Stimulated activated effector memory CD8-positive, alpha-beta T cell treated with anti-CD3 and anti-CD28 coated beads, Interleukin-12 subunit alpha, Interleukin-12 subunit beta, amount 100 ng/mL, for 72 hours (primary cell): ENCODE data around the gene SPATA16.

ENCODE experiments used
- ATAC-seq: fragments of 150-1000 bp; cut with Tn5 transposase; 2 replicates; pipeline ENCODE4 v1.10.0; 2021
- DNase-seq, 2 donors: peaks; one replicate each; pipeline ENCODE4 v3.0.0; 2021 to 2022; ENCODE audit warnings: low spot score in 2 of 2
- H3K27ac Mint-ChIP-seq: one replicate; pipeline ENCODE4 v1.8.0; 2022; ENCODE audit warnings: mild to moderate bottlenecking, mixed read lengths
- H3K36me3 Mint-ChIP-seq: one replicate; pipeline ENCODE4 v1.8.0; 2022; ENCODE audit warnings: mild to moderate bottlenecking, mixed read lengths
- H3K4me1 Mint-ChIP-seq: one replicate; pipeline ENCODE4 v1.8.0; 2022; ENCODE audit warnings: mixed read lengths
- H3K4me3 Mint-ChIP-seq: one replicate; pipeline ENCODE4 v1.8.0; 2022; ENCODE audit warnings: mild to moderate bottlenecking, mixed read lengths
- H3K9me3 Mint-ChIP-seq: one replicate; pipeline ENCODE4 v1.8.0; 2022; ENCODE audit warnings: mixed read lengths

The SPATA16 gene

GRCh38 chr3:173092038-173092437, 49.0 kb downstream of the SPATA16 start:
- no peaks in the 10 kb centered on the region for H3K36me3 Mint-ChIP-seq
- H3K4me1 Mint-ChIP-seq = no peaks in the 10 kb centered on the region
- no peak for ATAC-seq
- H3K4me3 Mint-ChIP-seq = no peak overlapping the region
- no peak overlapping the region for H3K27ac Mint-ChIP-seq
- no peak for DNase-seq
- peaks cover 8% of the 10 kb centered on the region for H3K9me3 Mint-ChIP-seq

- no peak for ATAC-seq
- no peak overlapping the region for H3K27ac Mint-ChIP-seq
- no peaks in the 10 kb centered on the region for H3K36me3 Mint-ChIP-seq
- H3K4me3 Mint-ChIP-seq = no peak overlapping the region
- H3K9me3 Mint-ChIP-seq = peaks cover 13% of the 10 kb centered on the region
- H3K4me1 Mint-ChIP-seq = no peaks in the 10 kb centered on the region
- DNase-seq = no peak
Observed at GRCh38 chr3:173090492-173090891, 50.5 kb downstream of the SPATA16 start.

- Mint-ChIP-seq H3K9me3 (peaks cover 14% of the 10 kb centered on the region), H3K4me1 (no peaks in the 10 kb centered on the region), H3K4me3 (no peak overlapping the region), H3K36me3 (no peaks in the 10 kb centered on the region), H3K27ac (no peak overlapping the region)
- ATAC-seq (no peak), DNase-seq (no peak)
Observed at GRCh38 chr3:173089283-173089682, 51.8 kb downstream of the SPATA16 start.

- H3K4me3 Mint-ChIP-seq = no peak overlapping the region
- H3K9me3 Mint-ChIP-seq = peaks cover 4% of the 10 kb centered on the region
- DNase-seq (no peak), ATAC-seq (no peak)
- no peak overlapping the region for H3K27ac Mint-ChIP-seq
- H3K4me1 Mint-ChIP-seq = no peaks in the 10 kb centered on the region
- H3K36me3 Mint-ChIP-seq = no peaks in the 10 kb centered on the region
Observed at GRCh38 chr3:173078525-173078924, 62.5 kb downstream of the SPATA16 start.

- no peak overlapping the region for H3K27ac Mint-ChIP-seq
- ATAC-seq (peak; percentile 26), DNase-seq (no peak)
- H3K4me1 Mint-ChIP-seq = no peaks in the 10 kb centered on the region
- no peaks in the 10 kb centered on the region for H3K36me3 Mint-ChIP-seq
- H3K9me3 Mint-ChIP-seq = peaks cover 16% of the 10 kb centered on the region
- no peak overlapping the region for H3K4me3 Mint-ChIP-seq
Observed at GRCh38 chr3:173066044-173067004, 74.7 kb downstream of the SPATA16 start.

GRCh38 chr3:173065543-173065981, 75.5 kb downstream of the SPATA16 start:
- H3K4me1 Mint-ChIP-seq = no peaks in the 10 kb centered on the region
- no peak for DNase-seq

GRCh38 chr3:173064631-173065030, 76.4 kb downstream of the SPATA16 start:
- no peak overlapping the region for H3K27ac Mint-ChIP-seq
- H3K9me3 Mint-ChIP-seq = peaks cover 16% of the 10 kb centered on the region
- H3K4me1 Mint-ChIP-seq = no peaks in the 10 kb centered on the region

More at GRCh38 chr3:173065543-173065981, 75.5 kb downstream of the SPATA16 start:
- peak; percentile 42 for ATAC-seq
- Mint-ChIP-seq H3K9me3 (peaks cover 16% of the 10 kb centered on the region), H3K4me3 (no peak overlapping the region), H3K27ac (no peak overlapping the region), H3K36me3 (no peaks in the 10 kb centered on the region)

GRCh38 chr3:173058229-173058628, 82.8 kb downstream of the SPATA16 start:
- Mint-ChIP-seq H3K36me3 (no peaks in the 10 kb centered on the region), H3K27ac (no peak overlapping the region), H3K4me1 (no peaks in the 10 kb centered on the region), H3K9me3 (no peaks in the 10 kb centered on the region), H3K4me3 (no peak overlapping the region)
- no peak for ATAC-seq
- DNase-seq = no peak

More at GRCh38 chr3:173064631-173065030, 76.4 kb downstream of the SPATA16 start:
- ATAC-seq (no peak), DNase-seq (no peak)
- Mint-ChIP-seq H3K4me3 (no peak overlapping the region), H3K36me3 (no peaks in the 10 kb centered on the region)

GRCh38 chr3:173055228-173055933, 85.7 kb downstream of the SPATA16 start:
- DNase-seq (no peak), ATAC-seq (no peak)
- no peak overlapping the region for H3K27ac Mint-ChIP-seq
- H3K9me3 Mint-ChIP-seq = no peaks in the 10 kb centered on the region
- H3K4me3 Mint-ChIP-seq = no peak overlapping the region
- no peaks in the 10 kb centered on the region for H3K4me1 Mint-ChIP-seq
- no peaks in the 10 kb centered on the region for H3K36me3 Mint-ChIP-seq

- no peaks in the 10 kb centered on the region for H3K4me1 Mint-ChIP-seq
- no peak for ATAC-seq
- no peak for DNase-seq
- H3K27ac Mint-ChIP-seq = no peak overlapping the region
- no peaks in the 10 kb centered on the region for H3K36me3 Mint-ChIP-seq
- H3K9me3 Mint-ChIP-seq = no peaks in the 10 kb centered on the region
- no peak overlapping the region for H3K4me3 Mint-ChIP-seq
Observed at GRCh38 chr3:173049360-173049759, 91.7 kb downstream of the SPATA16 start.

GRCh38 chr3:173045770-173046382, 95.2 kb downstream of the SPATA16 start:
- Mint-ChIP-seq H3K27ac (no peak overlapping the region), H3K4me1 (no peaks in the 10 kb centered on the region), H3K36me3 (no peaks in the 10 kb centered on the region), H3K4me3 (no peak overlapping the region), H3K9me3 (peaks cover 4% of the 10 kb centered on the region)
- ATAC-seq = no peak
- no peak for DNase-seq

- Mint-ChIP-seq H3K4me1 (no peaks in the 10 kb centered on the region), H3K9me3 (peaks cover 4% of the 10 kb centered on the region), H3K27ac (no peak overlapping the region), H3K4me3 (no peak overlapping the region), H3K36me3 (no peaks in the 10 kb centered on the region)
- ATAC-seq (no peak), DNase-seq (no peak)
Observed at GRCh38 chr3:173044998-173045397, 96.0 kb downstream of the SPATA16 start.

GRCh38 chr3:173043757-173044156, 97.3 kb downstream of the SPATA16 start:
- ATAC-seq (no peak), DNase-seq (no peak)
- Mint-ChIP-seq H3K36me3 (no peaks in the 10 kb centered on the region), H3K4me3 (no peak overlapping the region), H3K4me1 (no peaks in the 10 kb centered on the region), H3K27ac (no peak overlapping the region), H3K9me3 (peaks cover 4% of the 10 kb centered on the region)

GRCh38 chr3:173038484-173038871, 102.6 kb downstream of the SPATA16 start:
- DNase-seq (no peak), ATAC-seq (no peak)
- Mint-ChIP-seq H3K27ac (no peak overlapping the region), H3K36me3 (no peaks in the 10 kb centered on the region), H3K9me3 (peaks cover 4% of the 10 kb centered on the region), H3K4me1 (no peaks in the 10 kb centered on the region), H3K4me3 (no peak overlapping the region)

- H3K27ac Mint-ChIP-seq = no peak overlapping the region
- H3K9me3 Mint-ChIP-seq = peaks cover 4% of the 10 kb centered on the region
- no peaks in the 10 kb centered on the region for H3K4me1 Mint-ChIP-seq
- ATAC-seq = no peak
- no peaks in the 10 kb centered on the region for H3K36me3 Mint-ChIP-seq
- H3K4me3 Mint-ChIP-seq = no peak overlapping the region
- DNase-seq = no peak
Observed at GRCh38 chr3:173037840-173038483, 103.1 kb downstream of the SPATA16 start.
